GM21367 (cell line): ENCODE results near the gene SPPL2C.

Source experiments
- ATAC-seq: cut with Tn5 transposase; IDR thresholded peaks from one replicate; pipeline ENCODE4 v1.9.1; 2021; ENCODE audit not compliant: unreplicated experiment

The SPPL2C gene

DNA sequence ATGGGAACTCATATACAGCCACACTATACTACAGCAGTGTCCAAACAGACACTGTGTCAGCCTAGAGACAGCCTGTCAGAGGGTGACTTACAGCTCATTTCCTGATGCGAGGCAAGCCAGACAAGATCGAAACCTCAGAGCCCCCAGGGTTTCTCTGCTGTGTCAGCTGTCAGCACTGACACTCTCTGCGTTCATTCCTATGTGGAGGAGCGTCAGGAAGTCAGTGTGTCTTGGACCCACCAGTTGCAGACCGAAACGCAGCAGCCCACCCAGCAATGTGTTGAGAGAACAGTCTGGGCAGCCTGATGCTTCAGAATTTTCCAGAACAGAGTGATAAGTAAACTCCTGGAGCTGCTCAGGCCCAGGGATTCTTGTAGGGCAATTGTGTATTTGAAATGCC is 29.0 kb downstream of the SPPL2C start:
- ATAC-seq, result no peak

DNA sequence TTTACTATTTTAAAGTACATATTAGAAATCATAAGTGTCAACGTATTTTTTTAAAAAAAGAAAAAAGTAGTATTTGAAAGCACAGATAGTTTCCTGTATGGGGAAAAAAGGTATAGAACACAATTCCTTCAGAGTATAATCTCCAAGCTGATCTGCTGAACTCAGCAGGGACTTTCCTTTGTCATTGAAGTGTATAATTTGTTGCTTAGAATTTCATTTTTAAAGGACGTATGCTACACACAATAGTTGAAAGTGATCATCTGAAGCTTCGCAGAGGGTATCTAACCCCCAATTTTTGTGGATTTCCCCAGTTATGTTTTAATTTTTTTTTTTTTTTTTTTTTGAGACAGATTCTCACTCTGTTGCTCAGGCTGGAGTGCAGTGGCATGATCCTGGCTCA is 29.5 kb downstream of the SPPL2C start:
- no peak for ATAC-seq

DNA sequence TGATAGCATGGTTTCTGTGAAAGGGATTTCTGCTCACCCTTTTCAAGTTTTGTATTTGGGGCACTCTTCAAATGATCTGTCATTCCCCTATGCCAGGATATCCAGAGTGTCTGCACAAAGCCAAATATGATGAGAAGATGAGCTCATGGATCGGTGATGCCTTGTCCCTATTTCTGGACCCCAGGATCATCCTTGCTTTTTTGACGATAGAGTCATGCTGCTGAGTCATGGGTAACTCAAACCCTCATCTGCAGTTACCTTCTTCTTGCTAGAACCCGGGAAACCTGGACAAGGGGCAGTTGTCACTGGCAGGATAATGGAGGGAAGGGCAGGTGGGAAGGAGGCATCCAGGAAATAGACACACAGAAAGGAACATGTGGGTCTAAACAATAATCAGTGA is 31.9 kb downstream of the SPPL2C start:
- ATAC-seq, result no peak

DNA sequence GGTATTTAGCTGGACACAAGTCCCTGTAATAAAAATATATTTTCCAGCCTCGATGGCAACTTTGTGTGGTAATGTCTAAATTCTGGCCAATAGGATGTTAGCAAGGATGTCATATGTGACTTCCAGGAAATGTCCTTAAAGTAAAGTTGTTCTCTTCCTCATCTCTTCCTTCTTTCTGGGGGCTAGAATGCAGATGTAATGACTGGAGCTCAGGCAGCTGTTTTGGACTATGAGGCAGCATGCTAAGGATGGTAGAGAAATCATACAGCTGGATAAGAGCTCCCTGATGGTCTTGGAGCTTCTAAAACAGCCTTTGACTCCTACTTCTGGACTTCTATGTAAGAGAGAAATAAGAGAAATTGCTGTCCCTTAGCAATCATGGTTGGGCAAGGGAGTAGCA is 32.8 kb downstream of the SPPL2C start:
- no peak for ATAC-seq

DNA sequence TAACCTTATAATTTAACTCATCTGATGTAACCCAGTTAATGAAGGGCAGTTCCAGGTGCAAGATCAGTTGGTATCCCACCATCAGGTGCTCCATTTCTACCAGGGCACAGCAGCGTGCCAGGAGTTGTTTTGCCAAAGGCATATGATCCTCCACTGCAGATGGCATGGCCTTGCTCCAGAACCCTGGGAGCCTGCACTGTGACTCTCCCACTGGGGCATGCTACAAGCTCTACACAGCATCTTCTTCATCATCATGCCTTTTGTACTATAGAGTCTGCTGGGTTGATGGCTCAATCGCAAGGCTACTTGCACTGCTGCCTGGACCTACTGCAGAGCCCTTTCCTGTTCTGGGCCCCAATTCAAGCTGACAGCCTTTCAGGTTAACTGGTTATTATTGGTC is 38.4 kb downstream of the SPPL2C start:
- no peak for ATAC-seq

DNA sequence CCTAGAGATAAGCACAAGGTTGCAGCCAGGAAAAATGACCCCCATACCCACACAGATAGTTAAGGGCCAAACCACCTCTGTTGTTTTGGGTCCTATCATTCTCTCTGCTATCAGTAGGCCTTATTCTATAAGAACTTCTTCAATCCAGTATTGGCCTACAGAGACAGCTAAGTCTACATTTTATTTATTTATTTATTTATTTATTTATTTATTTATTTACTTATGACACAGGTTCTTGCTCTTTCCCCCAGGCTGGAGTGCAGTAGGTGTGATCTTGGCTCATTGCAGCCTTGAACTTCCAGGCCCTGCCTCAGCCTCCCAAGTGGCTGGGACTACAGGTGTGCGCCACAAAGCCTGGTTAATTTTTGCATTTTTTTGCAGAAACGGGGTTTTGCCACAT is 42.2 kb downstream of the SPPL2C start:
- ATAC-seq, result no peak

DNA sequence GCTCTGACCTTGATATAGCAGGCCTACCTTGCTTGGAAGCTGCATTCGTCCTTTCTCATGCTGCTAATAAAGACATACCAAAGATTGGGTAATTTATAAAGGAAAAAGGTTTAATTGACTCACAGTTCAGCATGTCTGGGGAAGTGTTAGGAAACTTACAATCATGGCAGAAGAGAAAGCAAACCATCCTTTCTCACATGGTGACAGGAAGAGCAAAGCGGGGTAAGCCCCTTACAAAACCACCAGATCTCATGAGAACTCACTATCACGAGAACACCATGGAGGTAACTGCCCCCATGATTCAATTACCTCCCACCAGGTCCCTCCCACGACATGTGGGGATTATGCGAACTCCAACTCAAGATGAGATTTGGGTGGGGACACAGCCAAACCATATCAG is 43.7 kb downstream of the SPPL2C start:
- no peak for ATAC-seq

DNA sequence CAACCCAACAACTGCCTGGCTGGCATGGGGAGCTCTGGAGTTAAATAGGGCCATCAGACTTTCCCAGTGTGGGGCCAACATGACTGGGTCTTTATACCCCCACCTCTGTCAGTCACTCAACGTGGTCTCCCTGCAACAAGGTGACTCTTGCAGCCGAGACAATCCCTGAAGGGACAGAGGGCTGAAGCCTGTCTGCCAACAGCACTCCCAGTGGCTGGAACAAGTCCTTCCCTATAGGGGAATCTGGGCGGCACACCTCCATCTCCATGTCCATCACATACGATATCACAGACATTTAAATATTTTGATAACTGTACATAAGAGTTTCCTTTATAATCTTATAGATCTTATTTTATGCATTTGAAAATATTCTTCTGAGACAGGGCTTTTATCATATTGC is 44.9 kb downstream of the SPPL2C start:
- no peak for ATAC-seq

DNA sequence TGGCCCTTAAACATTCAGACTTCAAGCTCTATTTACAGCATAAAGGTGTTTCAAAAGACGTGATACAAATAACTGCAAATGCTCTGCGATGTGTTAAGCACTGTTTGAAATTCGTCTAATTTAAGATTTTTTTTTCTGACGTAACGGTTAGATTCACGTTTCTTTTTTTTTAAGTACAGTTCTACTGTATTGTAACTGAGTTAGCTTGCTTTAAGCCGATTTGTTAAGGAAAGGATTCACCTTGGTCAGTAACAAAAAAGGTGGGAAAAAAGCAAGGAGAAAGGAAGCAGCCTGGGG is 49.0 kb downstream of the SPPL2C start:
- ATAC-seq, result no peak

DNA sequence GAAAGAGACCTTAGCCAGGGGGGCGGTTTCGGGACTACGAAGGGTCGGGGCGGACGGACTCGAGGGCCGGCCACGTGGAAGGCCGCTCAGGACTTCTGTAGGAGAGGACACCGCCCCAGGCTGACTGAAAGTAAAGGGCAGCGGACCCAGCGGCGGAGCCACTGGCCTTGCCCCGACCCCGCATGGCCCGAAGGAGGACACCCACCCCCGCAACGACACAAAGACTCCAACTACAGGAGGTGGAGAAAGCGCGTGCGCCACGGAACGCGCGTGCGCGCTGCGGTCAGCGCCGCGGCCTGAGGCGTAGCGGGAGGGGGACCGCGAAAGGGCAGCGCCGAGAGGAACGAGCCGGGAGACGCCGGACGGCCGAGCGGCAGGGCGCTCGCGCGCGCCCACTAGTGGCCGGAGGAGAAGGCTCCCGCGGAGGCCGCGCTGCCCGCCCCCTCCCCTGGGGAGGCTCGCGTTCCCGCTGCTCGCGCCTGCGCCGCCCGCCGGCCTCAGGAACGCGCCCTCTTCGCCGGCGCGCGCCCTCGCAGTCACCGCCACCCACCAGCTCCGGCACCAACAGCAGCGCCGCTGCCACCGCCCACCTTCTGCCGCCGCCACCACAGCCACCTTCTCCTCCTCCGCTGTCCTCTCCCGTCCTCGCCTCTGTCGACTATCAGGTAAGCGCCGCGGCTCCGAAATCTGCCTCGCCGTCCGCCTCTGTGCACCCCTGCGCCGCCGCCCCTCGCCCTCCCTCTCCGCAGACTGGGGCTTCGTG is 49.5 kb downstream of the SPPL2C start, which contains the start of gene MAPT:
Gene MAPT (plus strand): TSS at position 533 of the 763 bp plus-strand sequence. CDS start 67,784 bp downstream, outside the sequence.
- no peak for ATAC-seq

DNA sequence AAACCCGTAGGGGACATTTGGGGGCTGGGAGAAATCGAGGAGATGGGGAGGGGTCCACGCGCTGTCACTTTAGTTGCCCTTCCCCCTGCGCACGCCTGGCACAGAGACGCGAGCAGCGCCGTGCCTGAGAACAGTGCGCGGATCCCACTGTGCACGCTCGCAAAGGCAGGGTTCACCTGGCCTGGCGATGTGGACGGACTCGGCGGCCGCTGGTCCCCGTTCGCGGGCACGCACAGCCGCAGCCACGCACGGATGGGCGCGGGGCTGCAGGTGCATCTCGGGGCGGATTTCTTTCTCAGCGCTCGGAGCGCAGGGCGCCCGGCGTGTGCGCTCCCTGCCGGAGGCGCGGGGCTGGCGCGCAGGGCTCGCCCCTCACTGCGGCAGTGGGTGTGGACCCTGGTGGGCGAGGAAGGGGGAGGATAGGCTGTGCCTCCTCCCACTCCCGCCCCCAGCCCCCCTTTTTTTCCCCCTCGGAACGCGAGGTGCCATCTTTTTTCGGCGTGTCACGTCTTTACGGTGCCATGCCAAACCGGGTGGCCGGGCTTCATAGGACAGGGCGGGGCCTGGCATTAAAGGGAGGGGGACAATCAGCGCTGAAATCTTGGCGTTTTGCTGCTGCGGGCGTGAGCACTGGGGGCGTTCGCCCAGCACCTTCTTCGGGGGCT is 50.8 kb downstream of the SPPL2C start:
- ATAC-seq, result no peak

DNA sequence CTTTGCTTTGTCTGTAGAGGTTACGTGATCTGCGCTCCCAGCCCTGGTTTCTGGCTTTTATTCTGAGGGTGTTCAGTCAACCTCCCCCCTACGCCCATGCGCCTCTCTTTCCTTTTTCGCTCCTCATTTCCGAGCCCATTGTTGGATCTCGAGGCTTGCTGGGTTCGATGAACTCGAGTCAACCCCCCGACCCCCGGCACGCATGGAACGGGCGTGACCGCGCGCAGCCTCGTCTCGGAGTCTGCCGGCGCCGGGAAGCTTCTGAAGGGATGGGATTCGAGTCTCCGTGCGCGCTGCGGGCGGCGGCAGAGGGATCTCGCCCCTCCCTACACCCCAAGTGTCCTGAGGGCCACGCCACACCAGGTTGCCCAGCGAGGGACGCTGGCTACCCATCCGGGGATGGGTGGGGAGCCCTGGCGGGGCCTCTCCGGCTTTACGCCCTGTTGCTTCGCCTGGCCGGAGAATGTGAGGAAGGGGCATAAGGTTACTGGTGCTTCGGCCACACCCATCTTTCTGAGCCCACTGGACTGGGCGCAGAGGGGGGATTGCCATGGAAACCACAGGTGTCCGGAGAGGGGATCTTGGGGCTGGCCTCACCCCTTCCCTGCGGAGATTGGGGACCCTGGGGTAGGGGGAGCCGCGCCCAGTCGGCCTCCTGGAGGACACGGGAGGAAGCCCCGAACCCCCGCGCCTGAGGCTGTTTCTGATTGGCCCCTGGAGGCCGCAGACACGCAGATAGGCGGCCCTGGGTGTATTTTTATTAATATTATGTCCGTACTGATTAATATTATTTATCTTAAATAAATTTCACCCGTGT is 51.5 kb downstream of the SPPL2C start:
- no peak for ATAC-seq
